ENCODE measurements around the gene SLC25A43.

SLC25A43 gene

DNA sequence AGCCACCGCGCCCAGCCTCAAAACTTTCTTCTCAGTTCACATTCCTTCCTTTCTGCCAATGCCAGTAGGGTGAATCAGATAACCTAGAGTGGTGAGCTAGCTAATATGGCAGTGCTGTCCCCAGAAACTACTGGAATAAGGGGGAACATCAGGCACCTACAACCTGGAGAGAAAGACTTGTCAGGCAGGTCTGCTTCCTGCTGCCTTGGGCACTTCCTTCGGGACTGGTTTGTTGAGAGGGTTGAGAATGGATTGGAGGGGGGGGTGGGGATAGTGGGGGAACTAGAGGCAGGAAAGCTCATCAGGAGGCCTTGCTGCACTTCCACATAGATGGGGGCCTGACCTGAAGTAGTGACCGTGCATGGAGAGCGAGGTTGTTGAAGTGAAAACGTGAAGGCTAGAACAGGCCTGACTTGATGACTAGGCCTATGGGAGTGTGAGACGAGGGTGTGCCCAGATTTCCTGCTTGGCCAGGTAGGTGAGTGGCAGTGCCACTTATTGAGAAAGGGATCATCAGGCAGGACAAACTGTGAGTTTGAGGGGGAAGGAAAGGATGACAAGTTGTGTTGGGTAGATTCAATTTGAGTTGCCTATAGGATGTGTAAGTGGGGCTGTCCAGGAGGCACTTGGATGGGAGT lies 102.5 kb downstream of the SLC25A43 start:
- no peak for DNase-seq

DNA sequence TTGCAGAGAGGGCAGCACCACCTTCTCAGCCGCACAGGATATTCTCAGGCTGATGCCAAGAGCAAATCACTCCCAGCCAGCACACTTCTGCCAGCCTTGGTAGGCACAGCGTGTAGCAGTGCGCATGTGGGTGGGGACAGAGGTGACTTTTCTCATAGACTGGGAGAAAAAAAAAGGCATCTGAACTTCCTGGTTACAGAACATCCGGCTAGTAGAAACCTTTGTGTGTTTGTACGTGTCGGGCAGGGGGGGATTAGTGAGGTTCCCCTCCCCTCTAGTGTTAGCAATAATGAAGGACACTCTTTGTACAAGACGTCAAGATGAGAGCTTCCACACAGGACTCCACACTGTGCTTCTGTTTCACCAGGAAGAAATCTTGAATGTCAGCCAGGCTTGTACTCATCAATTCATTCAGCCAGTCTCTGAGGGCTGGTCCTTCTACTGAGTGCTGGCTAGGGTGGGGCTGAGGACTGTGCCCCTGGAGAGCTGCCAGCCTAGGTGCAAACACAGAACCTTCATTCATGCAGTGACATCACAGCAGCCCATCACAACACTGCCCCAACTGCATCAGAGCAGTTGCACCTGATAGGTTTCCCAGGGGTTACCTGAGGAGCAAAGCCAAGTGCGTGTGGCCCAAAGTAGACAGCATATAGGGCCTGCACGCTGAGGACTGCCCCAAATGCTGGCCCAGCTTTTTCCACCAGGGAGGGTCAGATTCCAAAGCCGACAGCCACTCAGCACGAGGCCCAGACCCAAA lies 103.8 kb downstream of the SLC25A43 start:
- peak in 2 of 3 donors; percentile 3 to 18 for DNase-seq

- no peak for DNase-seq
These were observed 104.3 kb downstream of the SLC25A43 start for GRCh38 chrX:119503484-119503861.

All from suppressor macrophage treated with lipopolysaccharide for 1 hour (primary cell).